ENCODE results near the gene SLC12A6.

The SLC12A6 gene

DNA sequence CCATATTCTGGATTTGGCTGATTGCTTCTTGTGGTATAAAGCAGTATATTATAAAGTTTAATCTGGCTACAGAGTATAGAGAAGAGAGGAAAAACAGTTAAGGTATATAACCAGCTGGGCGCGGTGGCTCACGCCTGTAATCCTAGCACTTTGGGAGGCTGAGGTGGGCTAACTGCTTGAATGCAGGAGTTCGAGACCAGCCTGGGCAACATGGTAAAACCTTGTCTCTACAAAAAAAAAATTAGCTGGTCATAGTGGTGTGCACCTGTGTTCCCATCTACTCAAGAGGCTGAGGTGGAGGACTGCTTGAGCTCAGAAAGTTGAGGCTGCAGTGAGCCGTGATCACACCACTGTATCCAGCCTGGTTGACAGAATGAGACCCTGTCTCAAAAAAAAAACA lies 7.3 kb downstream of the SLC12A6 start:
- no peak for DNase-seq (ENCODE audit: low read depth)

DNA sequence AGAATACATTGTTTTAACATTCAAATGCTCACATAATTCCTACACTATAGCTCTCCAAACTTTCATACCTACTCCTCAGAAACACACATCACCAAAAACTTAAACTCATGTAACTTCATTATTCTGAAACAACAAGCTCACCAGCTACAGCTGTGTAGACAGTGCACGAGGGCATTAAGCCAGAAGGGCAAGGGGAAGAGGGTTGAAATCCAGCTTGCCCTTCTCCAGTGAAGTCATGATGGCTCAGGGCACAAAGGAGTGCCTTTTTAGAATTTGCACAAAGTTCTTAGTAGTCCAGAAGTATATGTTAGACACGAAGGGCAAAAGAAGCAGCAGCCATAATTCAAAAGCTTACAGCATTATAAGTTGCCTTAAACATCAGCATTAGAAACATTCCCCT lies 8.6 kb downstream of the SLC12A6 start:
- DNase-seq (ENCODE audit: low read depth), result no peak

- no peak for DNase-seq (ENCODE audit: low read depth)
These were observed 9.7 kb downstream of the SLC12A6 start for GRCh38 chr15:34327906-34328305.

DNA sequence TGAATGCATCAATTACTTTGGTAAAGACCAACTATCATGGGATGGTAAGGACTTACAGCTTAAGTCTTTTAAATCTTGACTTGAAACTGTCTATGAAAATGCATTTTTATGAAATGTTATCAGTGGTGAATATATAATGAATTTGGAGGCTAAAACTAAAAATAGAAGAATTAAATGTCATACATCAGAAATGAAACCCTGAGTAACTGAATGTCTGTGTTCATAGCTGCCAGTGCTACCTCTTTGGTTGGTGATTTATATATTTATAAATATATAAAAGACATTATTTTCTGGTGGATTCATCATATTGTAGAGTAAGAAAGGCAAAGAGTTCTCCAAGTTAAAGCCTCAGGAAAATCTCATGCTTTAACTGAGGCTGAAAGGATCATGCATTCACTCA lies 12.2 kb downstream of the SLC12A6 start:
- DNase-seq (ENCODE audit: low read depth), result no peak

- no peak for DNase-seq (ENCODE audit: low read depth)
These were observed 12.6 kb downstream of the SLC12A6 start for GRCh38 chr15:34324933-34325332.

DNA sequence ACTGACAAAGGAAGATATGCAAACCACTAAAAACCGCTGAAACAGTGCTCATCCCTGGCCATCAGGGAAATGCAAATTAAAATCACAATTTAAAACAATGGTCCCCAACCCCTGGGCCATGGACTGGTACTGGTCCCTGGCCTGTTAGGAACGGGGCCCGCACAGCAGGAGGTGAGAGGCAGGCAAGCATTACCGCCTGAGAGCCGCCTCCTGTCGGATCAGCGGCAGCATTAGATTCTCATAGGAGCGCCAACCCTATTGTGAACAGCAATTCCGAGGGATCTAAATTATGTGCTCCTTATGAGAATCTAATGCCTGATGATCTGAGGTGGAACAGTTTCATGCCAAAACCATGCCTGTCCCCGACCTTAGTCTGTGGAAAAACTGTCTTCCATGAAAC lies 14.4 kb downstream of the SLC12A6 start:
- no peak for DNase-seq (ENCODE audit: low read depth)

DNA sequence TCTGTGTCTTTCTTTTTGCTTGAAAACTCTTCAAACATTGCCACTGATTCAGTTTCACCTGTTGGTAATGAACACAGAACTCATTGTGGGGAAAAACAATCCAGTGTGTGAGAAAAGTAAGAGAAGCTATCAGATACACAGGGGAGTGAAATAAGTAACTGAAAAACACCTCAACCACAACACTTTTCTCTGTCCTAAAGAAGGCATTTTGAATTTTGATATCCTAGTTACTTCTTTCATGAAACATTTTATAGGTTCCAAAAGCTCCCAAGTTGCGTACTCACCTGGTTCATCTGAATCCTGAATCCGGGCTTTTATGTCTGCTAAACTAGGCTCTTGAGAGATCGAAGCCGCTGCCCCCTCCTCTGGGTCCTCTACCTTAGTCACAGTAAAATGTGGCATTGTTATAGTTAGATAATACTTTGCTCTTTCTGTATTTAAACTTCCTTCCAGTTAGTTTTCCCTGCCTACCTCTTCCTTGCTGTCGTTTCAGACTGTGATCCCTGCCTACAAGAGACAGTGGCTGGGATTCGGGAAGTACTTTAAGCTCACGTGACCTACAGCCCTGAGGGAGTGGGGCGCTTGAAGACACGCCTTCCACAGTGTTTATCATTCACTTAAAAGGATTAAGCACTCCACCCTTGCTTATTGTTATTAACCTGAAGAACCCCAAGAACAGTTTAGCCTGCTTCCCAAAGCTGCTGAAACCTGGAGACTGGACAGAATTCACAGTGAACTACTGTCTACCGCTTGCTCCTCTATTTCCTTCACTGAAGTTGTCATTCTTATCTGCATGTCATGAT lies 19.1 kb downstream of the SLC12A6 start:
- no peak for DNase-seq (ENCODE audit: low read depth)

DNA sequence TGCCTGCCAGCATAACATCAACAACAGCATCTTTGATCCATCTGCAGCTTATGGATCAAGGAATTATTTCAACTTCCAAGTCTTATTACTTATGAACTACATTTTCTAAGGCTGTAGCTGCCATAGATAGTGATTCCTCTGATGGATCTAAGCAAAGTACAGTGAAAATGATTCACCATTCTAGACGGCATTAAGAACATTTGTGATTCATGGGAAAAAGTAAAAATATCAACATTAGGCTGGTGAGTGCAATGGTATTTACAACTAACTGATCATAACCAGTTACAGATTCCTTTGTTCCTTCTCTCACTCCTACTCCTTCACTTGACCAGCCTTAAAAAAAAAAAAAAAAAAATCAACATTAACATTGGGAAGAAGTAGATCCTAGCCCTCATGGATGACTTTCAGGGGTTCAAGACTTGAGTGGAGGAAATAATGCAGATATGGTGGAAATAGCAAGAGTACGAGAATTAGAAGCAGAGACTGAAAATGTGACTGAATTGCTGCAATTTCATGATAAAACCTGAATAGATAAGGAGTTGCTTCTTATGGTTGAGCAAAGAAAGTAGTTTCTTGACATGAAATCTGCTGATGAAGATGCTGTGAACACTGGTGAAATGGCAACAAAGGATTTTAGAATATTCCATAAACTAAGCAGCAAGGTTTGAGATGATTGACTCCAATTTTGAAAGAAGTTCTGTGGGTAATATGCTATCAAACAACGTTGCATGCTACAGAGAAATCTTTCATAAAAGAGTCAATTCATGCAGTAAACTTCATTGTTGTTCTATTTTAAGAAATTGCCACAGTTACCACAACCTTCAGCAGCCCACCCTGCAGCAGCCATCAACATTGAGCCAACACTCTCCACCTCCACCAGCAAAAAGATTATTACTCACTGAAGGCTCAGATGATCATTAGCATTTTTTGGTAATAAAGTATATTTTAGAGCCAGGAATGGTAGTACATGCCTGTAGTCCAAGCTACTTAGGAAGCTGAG lies 22.8 kb downstream of the SLC12A6 start:
- DNase-seq (ENCODE audit: low read depth), result no peak

DNA sequence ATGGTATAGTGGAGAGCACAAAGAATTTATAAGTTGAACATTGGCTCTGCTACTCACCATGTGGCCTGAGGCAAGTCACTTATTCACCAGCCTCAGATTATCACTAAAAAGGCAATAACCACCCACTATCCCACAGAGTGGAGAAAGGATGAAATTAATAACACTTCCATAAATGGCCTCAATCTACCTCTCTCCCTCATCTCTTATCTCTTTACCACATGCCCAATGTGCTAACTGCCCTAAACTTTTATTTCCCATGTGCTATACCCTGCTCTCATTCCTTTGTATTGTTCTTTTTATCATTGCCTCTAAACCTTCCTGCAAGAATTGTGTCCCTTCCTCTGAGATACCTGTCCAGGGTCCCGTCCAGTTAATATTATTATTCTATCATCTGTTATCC lies 26.0 kb downstream of the SLC12A6 start:
- no peak for DNase-seq (ENCODE audit: low read depth)

DNA sequence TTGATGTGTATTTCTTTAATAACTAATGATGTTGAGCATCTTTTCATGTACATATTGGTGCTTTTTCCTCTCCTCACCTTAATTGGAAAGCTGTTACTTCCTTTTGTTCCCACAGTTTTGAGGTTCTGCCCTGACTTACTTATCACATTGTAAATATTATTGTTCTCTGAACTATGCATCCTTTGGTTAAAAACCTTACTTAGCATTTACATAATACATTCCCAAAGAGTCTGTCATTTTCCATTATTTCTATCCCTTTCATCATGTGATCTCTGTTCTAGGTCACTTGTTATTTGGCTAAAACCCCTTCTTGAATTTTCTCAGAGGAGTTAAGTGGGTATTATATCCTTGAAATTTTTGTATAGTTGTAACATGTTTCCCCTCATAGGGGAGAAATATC lies 33.0 kb downstream of the SLC12A6 start:
- DNase-seq (ENCODE audit: low read depth), result no peak

GRCh38 chr15:34301058-34301457 lies 36.5 kb downstream of the SLC12A6 start:
- no peak for DNase-seq (ENCODE audit: low read depth)

GRCh38 chr15:34297059-34297458 lies 40.5 kb downstream of the SLC12A6 start:
- DNase-seq (ENCODE audit: low read depth), result no peak

DNA sequence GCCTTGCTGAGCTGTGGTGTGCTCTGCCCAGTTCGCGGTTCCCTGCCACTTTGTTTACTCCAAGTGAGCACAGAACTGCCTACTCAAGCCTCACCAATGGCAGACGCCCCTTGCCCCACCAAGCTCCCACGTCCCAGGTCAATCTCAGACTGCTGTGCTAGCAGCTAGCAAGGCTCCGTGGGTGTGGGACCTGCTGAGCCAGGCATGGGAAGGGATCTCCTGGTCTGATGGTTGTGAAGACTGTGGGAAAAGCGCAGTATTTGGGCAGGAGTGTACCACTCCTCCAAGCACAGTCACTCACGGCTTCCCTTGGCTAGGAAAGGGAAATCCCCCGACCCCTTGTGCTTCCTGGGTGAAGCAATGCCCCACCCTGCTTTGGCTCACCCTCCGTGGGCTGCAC lies 45.0 kb downstream of the SLC12A6 start:
- no peak for DNase-seq (ENCODE audit: low read depth)

DNA sequence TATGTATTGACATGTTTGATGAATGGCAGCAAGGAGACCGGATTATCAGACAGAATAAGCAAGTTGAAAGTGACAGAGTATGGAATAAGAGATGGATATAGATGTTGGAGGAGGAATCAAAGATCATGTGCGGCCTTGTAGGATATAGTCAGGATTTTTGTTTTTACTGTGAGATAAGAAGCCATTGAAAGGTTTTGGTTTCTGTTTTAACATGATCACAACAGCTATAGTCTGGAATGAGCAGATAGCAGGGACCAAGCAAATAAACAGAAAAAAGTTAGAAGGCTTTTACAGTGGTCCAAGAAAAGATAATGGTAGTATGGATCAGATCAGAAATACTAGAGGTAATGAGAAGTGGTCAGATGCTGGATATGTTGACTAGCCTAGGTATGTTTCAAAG lies 52.6 kb downstream of the SLC12A6 start:
- no peak for DNase-seq (ENCODE audit: low read depth)

DNA sequence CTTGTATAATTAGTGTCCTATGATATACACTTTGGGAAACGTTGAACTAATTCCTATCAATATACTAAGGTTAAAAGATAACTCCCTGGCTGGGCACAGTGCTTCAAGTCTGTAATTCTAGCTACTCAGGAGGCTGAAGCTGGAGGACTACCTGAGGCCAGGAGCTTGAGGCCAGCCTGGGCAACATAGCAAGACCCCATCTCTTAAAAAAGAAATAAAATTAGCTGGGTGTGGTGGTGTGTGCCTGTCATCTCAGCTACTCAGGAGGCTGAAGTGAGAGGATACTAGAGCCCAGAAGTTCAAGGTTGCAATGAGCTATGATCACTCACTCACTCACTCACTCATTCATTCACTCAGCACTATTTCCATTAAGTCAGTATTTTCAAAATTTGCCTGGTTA lies 55.2 kb downstream of the SLC12A6 start:
- no peak for DNase-seq (ENCODE audit: low read depth)

- DNase-seq (ENCODE audit: low read depth), result no peak
These were observed 57.4 kb downstream of the SLC12A6 start for GRCh38 chr15:34280193-34280592.

DNA sequence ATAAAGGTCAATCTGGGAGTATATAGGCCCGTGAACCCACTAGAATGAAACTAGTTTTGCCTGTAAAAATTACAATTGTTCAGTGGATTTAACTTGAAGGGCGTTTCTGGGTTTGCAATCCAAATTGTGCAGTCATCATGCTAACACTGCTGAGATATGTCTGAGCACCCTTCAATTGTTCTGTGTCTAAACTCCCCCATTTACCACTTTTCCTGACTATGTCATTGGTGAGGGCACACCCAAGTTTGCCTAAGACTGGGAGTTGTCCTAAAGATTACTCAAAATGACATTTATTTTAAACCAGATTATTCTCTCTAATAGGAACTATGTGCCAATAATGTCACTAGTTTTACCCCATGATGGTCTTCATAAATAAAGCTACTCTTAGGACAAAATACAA lies 58.2 kb downstream of the SLC12A6 start:
- no peak for DNase-seq (ENCODE audit: low read depth)

DNA sequence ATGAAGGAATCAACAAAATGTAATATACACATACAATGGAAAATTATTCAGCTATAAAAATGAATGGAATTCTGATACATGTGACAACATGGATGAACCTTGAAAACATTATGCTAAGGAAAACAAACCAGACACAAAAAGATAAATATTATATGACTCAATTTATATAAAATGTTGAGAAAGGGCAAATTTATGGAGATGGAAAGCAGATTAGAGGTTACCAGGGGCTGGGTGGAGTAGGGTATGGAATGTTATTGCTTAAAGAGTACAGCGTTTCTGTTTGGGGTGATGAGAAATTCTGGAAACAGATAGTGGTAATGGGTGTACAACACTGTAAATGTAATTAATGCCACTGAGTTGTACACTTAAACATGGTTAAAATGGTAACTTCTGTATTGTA lies 61.9 kb downstream of the SLC12A6 start:
- no peak for DNase-seq (ENCODE audit: low read depth)

GRCh38 chr15:34275154-34275553 lies 62.4 kb downstream of the SLC12A6 start:
- no peak for DNase-seq (ENCODE audit: low read depth)

GRCh38 chr15:34271493-34271892 lies 66.1 kb downstream of the SLC12A6 start:
- no peak for DNase-seq (ENCODE audit: low read depth)

GRCh38 chr15:34266751-34267150 lies 70.8 kb downstream of the SLC12A6 start:
- DNase-seq (ENCODE audit: low read depth), result no peak

DNA sequence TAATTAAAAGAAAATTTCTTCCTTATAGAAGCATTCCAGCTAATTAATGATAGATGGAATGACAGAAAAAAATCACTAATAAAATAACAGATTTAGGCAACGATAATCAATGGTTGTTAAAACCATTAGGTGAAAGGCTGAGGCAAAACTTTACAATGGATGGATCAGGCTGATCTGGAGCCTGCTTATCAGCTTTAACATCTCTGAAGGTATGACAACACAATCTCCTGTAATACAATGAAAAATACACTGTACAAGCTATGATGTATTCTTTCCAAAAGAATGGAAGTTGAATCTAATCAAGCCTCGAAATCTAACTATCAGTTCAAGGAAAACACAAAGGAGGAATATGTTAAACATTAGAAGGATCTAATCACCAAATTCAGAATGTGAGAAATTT lies 73.5 kb downstream of the SLC12A6 start:
- no peak for DNase-seq (ENCODE audit: low read depth)

- DNase-seq (ENCODE audit: low read depth), result no peak
These were observed 75.2 kb downstream of the SLC12A6 start for GRCh38 chr15:34262362-34262761.
